HG03521 (cell line): ENCODE measurements around the gene ECSIT.
"Not testable (repeated sequence)": the region's sequence is repeated elsewhere in the genome, so short reads cannot be mapped to it uniquely, and the experiment has no call there.

Experiments used
- ATAC-seq: cut with Tn5 transposase; IDR thresholded peaks from one replicate; pipeline ENCODE4 v1.9.1; 2021; ENCODE audit warnings: mild to moderate bottlenecking, moderate library complexity; ENCODE audit not compliant: unreplicated experiment

Gene ECSIT, protein sequence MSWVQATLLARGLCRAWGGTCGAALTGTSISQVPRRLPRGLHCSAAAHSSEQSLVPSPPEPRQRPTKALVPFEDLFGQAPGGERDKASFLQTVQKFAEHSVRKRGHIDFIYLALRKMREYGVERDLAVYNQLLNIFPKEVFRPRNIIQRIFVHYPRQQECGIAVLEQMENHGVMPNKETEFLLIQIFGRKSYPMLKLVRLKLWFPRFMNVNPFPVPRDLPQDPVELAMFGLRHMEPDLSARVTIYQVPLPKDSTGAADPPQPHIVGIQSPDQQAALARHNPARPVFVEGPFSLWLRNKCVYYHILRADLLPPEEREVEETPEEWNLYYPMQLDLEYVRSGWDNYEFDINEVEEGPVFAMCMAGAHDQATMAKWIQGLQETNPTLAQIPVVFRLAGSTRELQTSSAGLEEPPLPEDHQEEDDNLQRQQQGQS

DNA sequence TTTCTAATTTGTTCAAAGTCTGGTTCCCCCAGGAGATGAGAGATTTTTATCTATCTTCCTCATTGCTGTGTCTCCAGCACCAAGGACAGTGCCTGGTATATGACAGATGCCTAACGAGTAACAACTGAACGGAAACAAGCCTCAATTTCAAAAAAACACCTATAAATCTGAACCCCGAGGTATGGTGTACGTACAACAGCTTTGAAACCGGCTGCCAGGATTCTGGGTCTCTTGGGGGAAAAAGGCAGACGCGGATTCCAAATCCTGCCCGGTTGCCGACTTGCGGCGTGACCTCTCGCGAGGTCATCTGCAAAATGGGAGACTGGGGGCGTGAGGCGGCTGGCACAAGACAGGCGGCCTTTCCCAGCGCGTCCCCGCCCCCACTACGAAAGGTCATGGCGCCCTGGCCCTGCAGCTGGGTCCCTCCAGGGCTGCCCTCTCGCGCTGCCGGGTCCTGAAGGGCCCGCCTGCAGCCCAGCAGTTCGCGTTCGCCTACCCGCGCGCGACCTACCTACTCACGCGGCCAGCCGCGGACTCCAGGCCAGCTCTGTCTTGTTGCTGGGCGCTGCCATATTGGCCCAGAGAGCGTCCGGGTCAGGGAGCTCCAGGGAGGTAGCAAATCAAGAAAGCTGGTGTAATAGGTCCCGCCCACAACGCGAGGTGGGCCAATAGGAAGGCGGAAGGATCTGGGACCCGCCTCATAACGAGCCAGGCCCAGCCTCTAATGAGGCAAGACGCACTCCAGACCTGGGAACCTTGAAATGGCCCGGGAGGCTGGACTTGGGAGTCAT is at the start of gene ECSIT:
ECSIT (minus strand) TSS at position 584 of the 791 bp plus-strand sequence. CDS start 9,964 bp downstream, outside the sequence.
- peak; percentile 96 for ATAC-seq

DNA sequence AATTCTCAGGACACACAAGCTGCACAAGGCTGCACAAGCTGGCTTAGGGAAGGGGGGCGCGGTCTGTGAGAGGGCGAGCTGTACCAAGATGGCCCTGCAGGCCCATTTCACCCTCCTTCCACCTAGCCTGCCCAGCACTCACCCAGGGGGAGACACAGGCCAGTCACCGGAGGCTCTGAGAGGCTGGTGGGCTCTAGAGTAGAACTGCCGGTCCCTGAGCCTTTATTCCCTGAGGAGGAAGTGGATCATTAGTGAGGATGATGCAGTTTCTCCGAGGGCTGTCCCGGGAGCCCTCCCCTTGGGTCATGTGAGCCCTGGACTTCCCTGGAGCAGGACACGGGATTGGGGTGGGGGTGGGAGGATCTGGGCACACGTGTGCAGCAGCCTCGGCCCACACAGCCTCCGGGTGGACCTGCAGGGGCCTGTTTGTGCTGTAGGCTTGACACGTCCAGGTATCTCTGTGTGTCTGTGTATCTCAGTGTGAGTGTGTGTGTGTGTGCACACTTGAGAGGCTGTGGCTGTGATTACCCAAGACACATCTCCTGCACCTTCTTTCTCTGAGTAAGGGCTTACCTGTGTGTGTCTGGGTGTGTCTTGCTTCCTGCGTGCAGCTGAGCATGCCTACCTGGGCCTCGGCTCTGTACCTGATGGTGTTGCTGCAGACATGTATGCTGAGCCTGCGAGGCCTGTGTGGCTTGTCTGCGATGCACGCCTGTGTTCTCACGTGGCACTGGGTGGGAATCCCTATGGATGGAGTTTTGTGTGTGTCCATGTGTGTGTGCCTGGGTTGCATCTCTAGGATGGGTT is 48.7 kb upstream of the ECSIT start, which contains the start of gene ACP5:
ACP5 (minus strand) TSS at position 195 of the 807 bp plus-strand sequence. CDS start 328 bp downstream, outside the sequence.
- ATAC-seq, result no peak

DNA sequence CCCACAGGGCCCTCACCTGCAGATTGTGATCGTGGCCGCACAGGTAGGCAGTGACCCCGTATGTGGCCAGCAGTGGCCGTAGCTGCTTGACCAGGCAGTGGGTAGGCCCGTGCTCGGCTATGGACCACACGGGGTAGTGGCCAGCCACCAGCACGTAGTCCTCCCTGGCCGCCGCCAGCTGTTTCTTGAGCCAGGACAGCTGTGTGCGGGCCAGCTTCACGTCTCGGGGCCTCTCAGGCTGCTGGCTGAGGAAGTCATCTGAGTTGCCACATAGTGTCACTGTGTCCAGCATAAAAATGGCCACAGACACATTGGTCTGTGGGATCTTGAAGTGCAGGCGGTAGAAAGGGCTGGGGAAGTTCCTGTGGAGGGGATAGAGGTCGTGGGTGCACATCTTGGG is 47.3 kb upstream of the ECSIT start:
- ATAC-seq, result no peak

DNA sequence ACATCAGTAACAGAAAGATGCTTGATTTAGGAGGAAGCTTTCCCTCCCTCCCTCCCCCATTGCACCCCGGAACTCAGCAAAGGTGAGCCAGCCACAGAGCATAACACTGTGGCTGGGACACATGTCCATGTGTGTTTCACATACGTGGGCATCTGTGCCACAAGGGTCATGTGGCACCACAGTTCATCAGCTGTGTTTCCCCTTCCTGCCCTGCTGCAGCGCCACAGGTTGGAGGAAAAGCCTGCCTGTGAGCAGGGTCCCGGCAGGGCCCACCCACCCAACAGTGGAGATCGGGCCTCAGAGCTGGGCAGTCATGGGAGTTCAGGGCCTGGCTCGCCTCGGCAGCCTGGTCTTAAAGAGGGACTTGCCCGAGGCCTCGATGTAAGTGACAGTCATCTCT is 45.8 kb upstream of the ECSIT start:
- no peak for ATAC-seq

DNA sequence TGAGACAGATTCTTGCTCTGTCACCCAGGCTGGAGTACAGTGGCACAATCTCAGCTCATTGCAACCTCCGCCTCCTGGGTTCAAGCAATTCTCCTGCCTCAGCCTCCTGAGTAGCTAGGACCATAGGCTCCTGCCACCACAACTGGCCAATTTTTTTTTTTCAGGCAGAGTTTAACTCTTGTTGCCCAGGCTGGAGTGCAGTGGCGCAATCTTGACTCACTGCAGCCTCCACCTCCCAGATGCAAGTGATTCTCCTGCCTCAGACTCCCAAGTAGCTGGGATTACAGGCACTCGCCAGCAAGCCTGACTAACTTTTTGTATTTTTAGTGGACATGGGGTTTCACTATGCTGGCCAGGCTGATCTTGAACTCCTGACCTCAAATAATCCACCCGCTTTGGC is 44.8 kb upstream of the ECSIT start:
- not testable (repeated sequence) for ATAC-seq

DNA sequence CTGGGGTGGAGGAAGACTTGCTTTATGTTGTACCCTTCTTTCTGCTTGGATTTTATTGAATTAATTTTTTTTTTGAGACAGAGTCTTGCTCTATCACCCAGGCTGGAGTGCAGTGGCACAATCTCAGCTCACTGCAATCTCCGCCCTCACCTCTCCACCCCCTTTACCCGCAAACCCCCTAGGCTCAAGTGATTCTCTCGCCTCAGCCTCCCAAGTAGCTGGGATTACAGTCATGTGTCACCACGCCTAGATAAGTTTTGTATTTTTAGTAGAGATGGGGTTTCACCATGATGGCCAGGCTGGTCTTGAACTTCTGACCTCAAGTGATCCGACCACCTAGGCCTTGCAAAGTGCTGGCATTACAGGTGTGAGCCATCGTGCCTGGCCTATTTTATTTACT is 44.4 kb upstream of the ECSIT start:
- not testable (repeated sequence) for ATAC-seq

DNA sequence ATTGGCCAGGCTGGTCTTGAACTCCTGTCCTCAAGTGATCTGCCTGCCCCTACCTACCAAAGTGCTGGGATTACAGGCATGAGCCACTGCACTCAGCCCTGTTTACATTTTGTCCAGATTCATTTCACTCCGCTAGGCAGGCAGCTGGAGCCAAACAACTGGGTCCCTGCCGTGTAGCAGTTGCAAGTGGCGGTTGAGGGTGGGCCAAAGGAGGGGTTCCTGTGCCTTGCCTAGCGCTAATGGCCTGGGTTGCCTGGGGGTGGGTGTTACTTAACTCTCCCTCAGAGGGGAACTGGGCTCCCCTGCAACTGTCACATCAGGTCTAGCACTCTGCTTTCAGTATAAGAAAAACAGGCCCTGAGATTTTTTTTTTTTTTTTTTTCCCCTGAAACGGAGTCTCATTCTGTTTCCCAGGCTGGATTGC is 41.1 kb upstream of the ECSIT start:
- no peak for ATAC-seq

DNA sequence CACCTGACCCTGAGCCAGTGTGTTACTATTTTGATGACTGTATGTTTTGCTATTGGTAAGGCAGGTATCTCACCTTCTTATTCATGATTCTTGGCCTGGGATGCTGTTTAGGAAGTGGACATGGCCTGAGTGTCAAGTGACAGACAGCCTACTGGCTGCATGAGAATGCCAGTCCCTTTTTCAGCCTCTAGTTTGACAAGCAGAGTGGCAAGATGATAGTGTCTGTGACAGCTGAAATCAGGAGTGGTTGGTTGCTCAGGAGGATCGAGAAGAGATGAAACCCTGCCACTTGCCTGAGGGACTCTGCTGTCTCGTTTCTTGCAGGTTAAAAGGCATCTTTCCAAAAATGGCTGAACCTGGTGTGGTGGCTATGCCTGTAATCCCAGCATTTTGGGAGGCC is 37.2 kb upstream of the ECSIT start:
- no peak for ATAC-seq

DNA sequence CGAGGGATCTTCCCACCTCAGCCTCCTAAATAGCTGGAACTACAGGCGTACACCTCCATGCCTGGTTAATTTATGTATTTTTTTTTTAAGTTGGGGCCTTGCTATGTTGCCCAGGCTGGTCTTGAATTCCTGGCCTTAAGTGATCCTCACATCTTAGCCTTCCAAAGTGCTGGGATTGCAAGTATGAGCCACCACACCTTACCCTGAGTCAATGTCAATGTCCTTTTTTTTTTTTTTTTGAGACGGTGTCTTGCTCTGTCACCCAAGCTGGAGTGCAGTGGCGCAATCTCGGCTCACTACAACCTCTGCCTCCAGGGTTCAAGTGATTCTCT is 36.7 kb upstream of the ECSIT start:
- not testable (repeated sequence) for ATAC-seq

DNA sequence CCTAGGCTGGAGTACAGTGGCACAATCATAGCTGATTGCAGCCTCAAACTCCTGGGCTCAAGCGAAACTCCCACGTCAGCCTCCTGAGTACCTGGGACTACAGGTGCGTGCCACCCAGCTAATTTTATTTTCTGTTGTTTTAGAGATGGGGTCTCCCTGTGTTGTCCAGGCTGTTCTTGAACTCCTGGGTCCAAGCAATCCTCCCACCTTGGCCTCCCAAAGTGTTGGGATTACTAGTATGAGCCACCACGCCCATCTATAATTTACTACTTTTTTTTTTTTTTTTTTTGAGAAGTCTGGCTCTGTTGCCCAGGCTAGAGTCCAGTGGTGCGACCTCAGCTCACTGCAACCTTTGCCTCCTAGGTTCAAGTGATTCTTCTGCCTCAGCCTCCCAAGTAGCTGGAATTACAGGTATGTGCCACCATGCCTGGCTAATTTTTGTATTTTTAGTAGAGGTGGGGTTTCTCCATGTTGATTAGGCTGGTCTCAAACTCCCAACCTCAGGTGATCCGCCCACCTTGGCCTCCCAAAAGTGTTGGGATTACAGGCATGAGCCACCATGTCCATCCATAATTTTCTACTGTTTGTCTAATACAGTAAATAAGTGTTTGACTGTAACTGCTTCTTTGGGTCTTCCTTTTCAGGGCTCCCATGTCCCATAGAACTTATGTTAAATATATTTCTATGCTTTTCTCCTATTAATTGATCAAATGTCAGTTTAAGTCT is 35.3 kb upstream of the ECSIT start:
- ATAC-seq, result not testable (repeated sequence)

DNA sequence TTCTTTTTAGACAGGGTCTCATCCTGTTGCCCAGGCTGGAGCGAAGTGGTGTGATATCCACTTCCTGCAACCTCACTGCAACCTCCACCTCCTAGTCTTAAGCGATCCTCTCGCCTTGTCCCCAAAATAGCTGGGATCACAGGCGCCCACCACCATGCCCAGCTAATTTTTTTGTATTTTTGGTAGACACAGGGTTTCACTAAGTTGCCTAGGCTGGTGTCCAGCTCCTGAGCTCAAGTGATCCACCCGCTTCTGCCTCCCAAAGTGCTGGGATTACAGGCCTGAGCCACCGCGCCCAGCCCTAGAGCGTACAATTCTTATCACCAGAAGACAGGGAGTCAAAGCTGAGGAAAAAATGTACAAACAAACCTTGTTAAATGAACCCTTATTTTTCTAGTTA is 34.6 kb upstream of the ECSIT start:
- ATAC-seq, result no peak

DNA sequence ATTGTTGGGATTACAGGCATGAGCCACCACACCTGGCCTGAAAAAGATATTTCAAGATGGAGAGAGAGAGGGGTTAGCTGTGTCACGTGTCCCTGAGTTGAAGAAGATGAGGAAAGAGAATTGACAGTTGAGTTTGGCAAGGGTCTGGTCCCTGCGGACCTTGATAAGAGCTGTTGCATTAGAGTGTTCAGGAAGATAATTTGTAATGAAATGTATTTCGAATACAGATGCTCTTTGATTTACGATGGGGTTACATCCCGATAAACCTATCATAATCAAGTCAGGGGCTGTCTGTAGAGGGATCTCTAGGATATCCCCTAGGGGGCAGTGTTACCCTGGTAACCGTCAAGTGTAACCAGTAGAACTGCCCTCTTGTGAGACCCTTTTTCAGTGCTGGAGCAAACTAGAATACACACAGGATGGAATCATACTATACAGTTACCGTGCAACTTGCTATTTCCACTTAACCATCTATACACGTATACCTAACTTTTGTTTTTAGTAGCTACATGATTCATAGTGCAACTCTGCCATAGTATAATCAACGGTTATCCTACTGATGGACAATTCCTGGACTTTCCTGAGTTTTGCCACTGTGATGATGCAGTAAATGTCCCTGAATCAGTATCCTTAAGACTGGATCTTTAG is 31.6 kb upstream of the ECSIT start:
- peak; percentile 35 for ATAC-seq

DNA sequence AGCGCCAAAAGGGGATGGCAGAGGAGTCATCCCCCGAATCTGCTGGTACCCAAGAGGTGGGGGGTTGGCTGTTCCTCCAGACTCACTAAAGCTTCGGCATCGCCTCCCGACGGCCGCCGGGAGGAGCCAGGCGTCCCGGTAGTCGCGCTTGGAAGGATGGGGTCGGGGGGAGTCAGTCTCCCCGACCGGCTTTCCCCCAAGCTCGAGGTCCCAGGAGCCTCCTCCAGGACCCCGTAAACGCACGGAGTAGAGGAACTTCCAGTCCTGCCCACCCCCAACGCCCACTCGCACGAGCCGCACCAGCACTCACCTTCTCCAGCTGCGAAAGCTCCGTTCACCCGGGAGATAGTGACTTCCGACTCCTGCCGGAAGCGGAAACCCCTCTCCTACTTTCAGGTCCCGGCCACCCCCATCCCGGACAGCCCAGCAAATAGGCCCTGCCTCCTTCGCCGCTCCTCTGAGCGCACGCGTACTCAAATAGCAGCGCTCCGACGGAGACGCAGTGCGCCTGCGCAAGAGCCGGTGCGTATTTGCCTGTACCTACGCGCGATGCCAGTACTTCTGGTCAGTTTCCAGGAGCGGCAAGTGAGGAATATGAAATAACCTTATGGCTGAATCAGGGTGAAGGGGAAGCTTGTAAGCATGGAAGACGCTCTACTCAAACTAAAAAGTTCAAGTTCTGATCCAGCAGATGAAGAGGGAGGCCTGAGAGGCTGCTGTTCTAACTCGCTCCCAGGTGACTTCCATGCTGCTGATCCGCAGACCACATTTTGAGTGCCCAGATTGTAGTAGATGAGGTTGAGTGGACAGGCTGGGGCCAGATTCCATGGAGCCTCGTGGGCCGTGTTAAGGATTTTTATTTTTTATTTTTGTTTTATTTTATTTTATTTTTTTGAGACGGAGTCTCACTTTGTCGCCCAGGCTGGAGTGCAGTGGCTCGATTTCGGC is 30.2 kb upstream of the ECSIT start, which contains the start of gene ELOF1:
ELOF1 (minus strand) TSS at position 350 of the 948 bp plus-strand sequence. CDS start 4,883 bp downstream, outside the sequence.
- peak; percentile 76 for ATAC-seq

DNA sequence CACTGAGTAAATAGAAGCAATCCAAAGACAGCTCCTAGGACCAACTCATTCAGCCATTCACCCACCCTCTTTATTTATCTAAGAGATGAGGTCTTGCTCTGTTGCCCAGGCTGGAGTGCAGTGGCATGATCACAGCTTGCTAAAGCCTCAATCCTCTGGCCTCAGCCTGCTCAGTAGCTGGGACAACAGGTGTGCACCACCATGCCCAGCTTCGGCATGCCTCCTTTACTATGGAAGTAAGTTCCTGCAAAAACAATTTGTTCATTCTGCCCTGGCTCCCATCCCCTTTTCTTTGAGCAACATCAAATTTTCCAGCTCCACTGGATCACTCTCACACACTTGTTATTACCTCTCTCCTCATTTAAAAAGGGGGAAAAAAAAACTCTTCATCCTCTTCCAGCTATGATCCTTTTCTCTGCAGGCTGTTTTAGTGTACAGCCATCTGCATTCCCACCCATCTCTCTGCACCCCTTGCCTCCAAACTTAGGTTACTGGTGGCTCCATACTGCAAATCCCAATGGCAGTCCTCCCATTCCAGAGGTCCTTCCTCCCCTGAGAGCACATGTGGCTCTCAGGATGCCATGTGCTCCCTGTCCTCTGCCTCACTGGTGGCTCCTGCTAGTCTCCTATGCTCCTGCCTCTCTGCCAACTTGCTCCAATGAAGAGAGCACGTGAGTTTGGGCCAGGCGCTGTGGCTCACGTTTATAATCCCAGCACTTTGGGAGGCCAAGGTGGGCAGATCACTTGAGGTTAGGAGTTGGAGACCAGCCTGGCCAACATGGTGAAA is 27.9 kb upstream of the ECSIT start:
- ATAC-seq, result no peak

DNA sequence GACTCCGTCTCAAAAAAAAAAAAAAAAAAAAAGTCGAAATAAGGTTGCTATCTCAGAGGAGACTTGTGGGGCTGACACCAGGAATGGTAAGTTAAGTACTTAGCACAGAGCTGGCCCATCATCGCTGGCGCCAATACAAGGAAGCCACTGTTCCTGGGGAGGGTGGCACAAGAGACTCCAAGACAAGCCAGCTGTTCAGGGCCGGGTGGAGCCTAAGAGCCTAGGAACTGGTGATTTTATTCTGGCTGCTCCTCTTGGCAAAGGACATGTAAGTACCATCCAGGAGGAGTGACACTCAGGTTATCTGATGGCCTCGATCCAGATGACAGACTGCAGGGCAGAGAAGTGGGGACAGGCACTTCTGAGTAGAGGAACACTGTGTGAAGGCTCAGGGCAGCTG is 26.3 kb upstream of the ECSIT start:
- ATAC-seq, result no peak

DNA sequence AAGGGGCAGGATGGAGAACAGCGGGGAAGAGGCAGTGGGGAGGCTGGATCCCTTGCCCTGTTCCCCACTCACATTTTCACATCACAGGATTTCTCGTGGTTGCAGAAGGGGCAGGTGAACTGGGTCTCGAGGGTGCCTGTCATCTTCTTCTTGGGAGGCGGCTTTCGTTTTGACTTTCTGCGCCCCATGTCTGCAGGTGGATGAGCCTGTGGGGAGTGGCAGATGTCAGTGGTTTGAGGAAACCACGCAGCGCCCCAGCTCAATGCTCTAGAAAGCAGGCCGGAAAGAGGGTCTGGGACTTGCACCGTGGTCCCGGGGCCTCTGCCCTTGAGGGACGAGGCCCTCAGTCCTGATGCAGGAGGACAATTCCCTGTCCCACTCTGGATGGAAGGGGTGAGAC is 25.2 kb upstream of the ECSIT start:
- no peak for ATAC-seq

DNA sequence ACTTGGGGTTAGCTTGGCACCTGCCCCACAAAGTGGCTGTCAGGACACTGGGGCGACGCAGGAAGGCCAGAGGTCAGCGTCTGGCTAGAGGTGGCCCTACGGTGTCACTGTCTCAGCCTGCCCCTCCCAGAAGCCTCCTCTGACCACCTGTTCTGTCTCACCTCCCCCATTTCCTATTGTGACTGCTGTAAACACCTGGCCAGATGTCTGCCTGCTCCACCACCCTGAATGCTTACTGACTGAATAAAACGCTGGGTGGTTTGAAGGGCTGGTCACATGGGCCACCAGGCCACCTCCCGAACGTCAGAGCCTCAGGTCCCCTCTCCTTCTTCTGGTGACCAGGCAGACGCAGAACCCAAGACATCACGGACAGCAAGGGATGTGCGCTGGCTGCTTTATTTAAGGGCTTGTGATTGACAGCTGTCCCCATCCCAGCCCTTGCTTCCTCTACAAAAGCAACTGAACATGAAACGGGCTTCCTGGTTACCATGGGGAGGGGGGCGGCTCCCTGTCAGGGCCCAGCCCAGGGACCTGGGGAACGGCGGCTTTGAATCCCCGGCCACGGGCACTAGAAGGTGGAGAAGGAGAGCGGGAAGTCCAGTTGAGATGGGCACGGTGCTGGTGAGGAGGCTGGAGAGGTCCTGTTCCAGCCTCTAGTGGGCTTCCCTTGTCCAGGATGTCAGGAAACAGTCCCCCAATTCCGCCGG is 23.9 kb upstream of the ECSIT start:
- ATAC-seq, result no peak
